ENCODE data around the gene PTTG1IP. TPM values are rescaled to one million over a fixed set of nuclear protein-coding genes. Genes with fewer than 3 reads are reported as not detected.

The PTTG1IP gene
- total and polyA plus RNA-seq, 7 donors, result 49.7 to 208 (median 158) TPM

GRCh38 chr21:44817914-44818639 is 55.4 kb downstream of the PTTG1IP start, which contains the start of gene SUMO3:
SUMO3 (minus strand) TSS chr21:44818062; CDS start chr21:44817968, 94 bp downstream.
- TF ChIP-seq POLR2AphosphoS5 (IDR thresholded peaks at IDR 0.05) (peak; percentile 54 to 92 (median 82)), POLR2A (IDR thresholded peaks at IDR 0.05) (peak in 1 of 2 donors; percentile 23)
- TF ChIP-seq, protein P1, sequence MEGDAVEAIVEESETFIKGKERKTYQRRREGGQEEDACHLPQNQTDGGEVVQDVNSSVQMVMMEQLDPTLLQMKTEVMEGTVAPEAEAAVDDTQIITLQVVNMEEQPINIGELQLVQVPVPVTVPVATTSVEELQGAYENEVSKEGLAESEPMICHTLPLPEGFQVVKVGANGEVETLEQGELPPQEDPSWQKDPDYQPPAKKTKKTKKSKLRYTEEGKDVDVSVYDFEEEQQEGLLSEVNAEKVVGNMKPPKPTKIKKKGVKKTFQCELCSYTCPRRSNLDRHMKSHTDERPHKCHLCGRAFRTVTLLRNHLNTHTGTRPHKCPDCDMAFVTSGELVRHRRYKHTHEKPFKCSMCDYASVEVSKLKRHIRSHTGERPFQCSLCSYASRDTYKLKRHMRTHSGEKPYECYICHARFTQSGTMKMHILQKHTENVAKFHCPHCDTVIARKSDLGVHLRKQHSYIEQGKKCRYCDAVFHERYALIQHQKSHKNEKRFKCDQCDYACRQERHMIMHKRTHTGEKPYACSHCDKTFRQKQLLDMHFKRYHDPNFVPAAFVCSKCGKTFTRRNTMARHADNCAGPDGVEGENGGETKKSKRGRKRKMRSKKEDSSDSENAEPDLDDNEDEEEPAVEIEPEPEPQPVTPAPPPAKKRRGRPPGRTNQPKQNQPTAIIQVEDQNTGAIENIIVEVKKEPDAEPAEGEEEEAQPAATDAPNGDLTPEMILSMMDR (IDR thresholded peaks at IDR 0.05), result no peak
- Histone ChIP-seq H3K27ac (peak within 1 kb of the TSS; percentile 83 to 93 (median 90)), H3K36me3 (peaks cover 0 to 9% (median 0%) of the 10 kb centered on the region in 4 donors), H3K27me3 (no peaks in the 10 kb centered on the region), H3K4me3 (peak within 1 kb of the TSS; percentile 54 to 92 (median 84)), H3K4me1 (peaks cover 0 to 29% (median 20%) of the 10 kb centered on the region in 4 donors), H3K9me3 (peaks cover 0 to 6% (median 0%) of the 10 kb centered on the region in 4 donors)
- 1% methylated on average over 108 of the region's 108 CpGs for WGBS, 2 donors
- DNase-seq, result peak; percentile 92
- intact Hi-C loops (cut with DNase I), result loop anchor here (1.0 to 5.0 kb wide), 4 partner anchors 16 to 481 kb away; partner anchors contain the start of gene CFAP410

- WGBS, 2 donors, result 1 to 2% methylated on average over 43 of the region's 43 CpGs
- peak; percentile 97 for DNase-seq
- Histone ChIP-seq H3K27me3 (no peaks in the 10 kb centered on the region), H3K9me3 (peaks cover 0 to 6% (median 0%) of the 10 kb centered on the region in 4 donors), H3K36me3 (peaks cover 0 to 14% (median 0%) of the 10 kb centered on the region in 4 donors), H3K4me3 (peak overlapping the region; percentile 54 to 92 (median 84)), H3K27ac (peak overlapping the region; percentile 83 to 93 (median 90)), H3K4me1 (peaks cover 0 to 29% (median 20%) of the 10 kb centered on the region in 4 donors)
- intact Hi-C loops (cut with DNase I), result loop anchor here (1.0 to 5.0 kb wide), 3 partner anchors 15 to 480 kb away; partner anchors contain the start of gene CFAP410
- TF ChIP-seq POLR2A (IDR thresholded peaks at IDR 0.05), result peak in 1 of 2 donors; percentile 13
- TF ChIP-seq, protein P1 (IDR thresholded peaks at IDR 0.05), result no peak
- TF ChIP-seq EP300 (IDR thresholded peaks at IDR 0.05), result no peak
Observed at GRCh38 chr21:44817506-44817880, 56.0 kb downstream of the PTTG1IP start.

DNA sequence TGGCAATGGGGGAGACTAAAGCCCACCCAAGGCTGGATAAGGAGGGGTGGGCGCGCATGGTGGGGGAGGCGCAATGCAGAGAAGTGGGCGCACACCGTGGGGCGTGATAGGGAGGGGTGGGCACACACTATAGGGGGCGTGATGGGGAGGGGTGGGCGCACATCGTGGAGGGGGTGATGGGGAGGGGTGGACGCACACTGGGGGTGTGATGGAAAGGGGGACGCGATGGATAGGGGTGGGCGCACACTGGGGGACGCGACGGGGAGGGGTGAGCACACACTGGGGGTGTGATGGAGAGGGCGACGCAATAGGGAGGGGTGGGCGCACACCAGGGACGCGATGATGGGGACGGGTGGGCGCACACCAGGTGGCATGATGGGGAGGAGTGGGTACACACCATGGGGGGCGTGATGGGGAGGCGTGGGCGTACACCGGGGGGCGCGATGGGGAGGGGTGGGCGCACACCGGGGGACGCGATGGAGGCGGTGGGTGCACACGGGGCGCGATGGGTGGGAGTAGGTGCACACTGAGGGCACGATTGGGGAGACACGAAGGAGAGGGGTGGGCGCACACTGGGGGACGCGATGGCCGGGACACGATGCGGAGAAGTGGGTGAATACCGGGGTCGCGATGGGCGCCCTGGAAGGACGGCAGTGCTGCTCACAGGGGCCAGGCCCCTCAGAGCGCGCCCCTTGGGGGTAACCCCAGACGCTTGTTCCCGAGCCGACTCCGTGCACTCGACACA is 56.6 kb downstream of the PTTG1IP start:
- TF ChIP-seq, protein P1 (IDR thresholded peaks at IDR 0.05), result no peak
- TF ChIP-seq EP300 (IDR thresholded peaks at IDR 0.05), result no peak
- no peak for TF ChIP-seq POLR2A (IDR thresholded peaks at IDR 0.05)
- no peak for TF ChIP-seq POLR2AphosphoS5 (IDR thresholded peaks at IDR 0.05)
- H3K4me1 ChIP-seq, result peaks cover 0 to 29% (median 20%) of the 10 kb centered on the region in 4 donors

DNA sequence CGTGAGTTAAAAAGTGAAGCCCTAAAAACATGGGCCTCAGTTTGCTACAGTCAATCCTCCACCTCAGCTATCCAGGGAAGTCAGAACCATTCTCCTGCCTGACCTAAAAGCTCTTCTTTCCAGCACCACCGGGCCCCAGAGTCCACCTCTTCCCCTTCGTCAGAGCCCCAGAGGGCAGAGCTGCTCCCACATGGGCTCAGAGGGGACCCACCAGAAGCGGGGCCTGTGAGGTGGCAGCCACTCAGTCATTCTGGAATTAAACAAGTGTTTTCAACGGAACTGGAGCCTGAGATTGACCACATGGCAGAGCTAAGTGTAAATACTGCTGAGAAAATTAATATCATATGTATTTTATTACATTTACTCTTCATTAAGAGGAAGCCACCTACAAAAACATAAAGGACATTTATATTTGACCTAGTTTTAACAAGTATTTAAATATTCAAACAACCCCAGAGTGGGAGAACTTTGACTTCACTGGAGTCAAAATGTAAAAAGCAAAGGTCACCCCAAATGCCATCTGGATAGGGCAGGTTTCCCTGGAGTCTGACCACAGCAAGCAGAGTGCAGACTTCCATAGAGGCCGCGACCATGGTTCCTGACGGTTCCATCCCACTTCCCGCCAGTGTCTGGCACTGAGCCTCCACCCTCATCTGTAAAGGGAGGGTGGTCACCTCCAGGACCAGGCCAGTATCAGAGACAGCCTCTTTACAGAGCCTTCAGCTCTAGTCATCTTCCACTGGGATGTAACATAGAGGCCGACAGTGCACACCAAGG is 57.5 kb downstream of the PTTG1IP start:
- no peak for TF ChIP-seq POLR2A (IDR thresholded peaks at IDR 0.05)
- TF ChIP-seq EP300 (IDR thresholded peaks at IDR 0.05), result no peak
- TF ChIP-seq, protein P1 (IDR thresholded peaks at IDR 0.05), result no peak
- no peak for TF ChIP-seq POLR2AphosphoS5 (IDR thresholded peaks at IDR 0.05)
- 74 to 81% methylated on average over 10 of the region's 10 CpGs for WGBS, 2 donors
- Histone ChIP-seq H3K27ac (no peak overlapping the region), H3K9me3 (peaks cover 0 to 3% (median 0%) of the 10 kb centered on the region in 4 donors), H3K27me3 (no peaks in the 10 kb centered on the region), H3K4me3 (no peak overlapping the region), H3K36me3 (peaks cover 0 to 22% (median 0%) of the 10 kb centered on the region in 4 donors), H3K4me1 (peaks cover 0 to 29% (median 20%) of the 10 kb centered on the region in 4 donors)
- DNase-seq, result peak; percentile 68
- intact Hi-C loops (cut with DNase I), result loop anchor here (5.0 kb wide), 2 partner anchors 116 to 479 kb away; partner anchors contain the start of gene CFAP410

More for the DNA sequence above, 56.6 kb downstream of the PTTG1IP start:
- no peaks in the 10 kb centered on the region for H3K27me3 ChIP-seq
- peak overlapping the region; percentile 54 to 92 (median 84) for H3K4me3 ChIP-seq
- H3K27ac ChIP-seq, result peak overlapping the region; percentile 83 to 93 (median 90)
- DNase-seq, result peak; percentile 69
- WGBS, 2 donors, result 64 to 67% methylated on average over 57 of the region's 57 CpGs
- peaks cover 0 to 15% (median 0%) of the 10 kb centered on the region in 4 donors for H3K36me3 ChIP-seq
- peaks cover 0 to 6% (median 0%) of the 10 kb centered on the region in 4 donors for H3K9me3 ChIP-seq
- intact Hi-C loops (cut with DNase I), result loop anchor here (1.0 to 5.0 kb wide), 3 partner anchors 15 to 480 kb away; partner anchors contain the start of gene CFAP410

Data from sigmoid colon (tissue), 7 donors.